Smooth muscle cell (in vitro differentiated cells): ENCODE results near the gene KRTAP20-1. TPM values are rescaled to one million over a fixed set of nuclear protein-coding genes. Genes with fewer than 3 reads are reported as not detected.

Experiments used
- DNase-seq: peaks from one replicate; lab custom pipeline; 2025; ENCODE audit not compliant: unreplicated experiment; lab: John Stamatoyannopoulos, UW
- H2AFZ ChIP-seq: fragments of 200-600 bp; sonication (generic); 2 replicates; pipeline ENCODE4 v1.6.0; 2016; ENCODE audit warnings: antibody characterized with exemption, low read depth, mild to moderate bottlenecking
- H3F3A ChIP-seq: fragments of 200-600 bp; sonication (generic); 2 replicates; pipeline ENCODE4 v1.6.0; 2017; ENCODE audit warnings: antibody characterized with exemption, low read depth
- H3K27ac ChIP-seq: fragments of 200-600 bp; sonication (generic); 2 replicates; pipeline ENCODE4 v1.5.1; 2016; ENCODE audit warnings: low read depth, mild to moderate bottlenecking
- H3K27me3 ChIP-seq: fragments of 200-600 bp; sonication (generic); 2 replicates; pipeline ENCODE4 v1.6.1; 2016; ENCODE audit warnings: low read depth, mild to moderate bottlenecking
- H3K36me3 ChIP-seq: fragments of 200-600 bp; sonication (generic); 2 replicates; pipeline ENCODE4 v1.5.1; 2016; ENCODE audit warnings: low read depth
- H3K4me1 ChIP-seq: fragments of 200-600 bp; sonication (generic); 2 replicates; pipeline ENCODE4 v1.5.1; 2016; ENCODE audit warnings: low read depth
- H3K4me2 ChIP-seq: fragments of 200-600 bp; sonication (generic); 2 replicates; pipeline ENCODE4 v1.6.0; 2016; ENCODE audit warnings: mild to moderate bottlenecking
- H3K4me3 ChIP-seq: fragments of 200-600 bp; sonication (generic); 2 replicates; pipeline ENCODE4 v1.5.1; 2016; ENCODE audit warnings: mild to moderate bottlenecking
- H3K79me2 ChIP-seq: fragments of 200-600 bp; sonication (generic); 2 replicates; pipeline ENCODE4 v1.6.0; 2016; ENCODE audit warnings: low read depth, mild to moderate bottlenecking
- H3K9ac ChIP-seq: fragments of 200-600 bp; sonication (generic); 2 replicates; pipeline ENCODE4 v1.6.0; 2016; ENCODE audit warnings: low read depth
- H3K9me3 ChIP-seq: fragments of 200-600 bp; sonication (generic); replicated peaks from 2 replicates; pipeline ENCODE4 v1.5.1; 2016; ENCODE audit warnings: low read depth
- H4K20me1 ChIP-seq: fragments of 200-600 bp; sonication (generic); 2 replicates; pipeline ENCODE4 v1.6.0; 2016; ENCODE audit warnings: low read depth
- CTCF ChIP-seq: fragments of 200-600 bp; sonication (generic); IDR thresholded peaks from 2 replicates; pipeline ENCODE4 v1.5.1; 2017; ENCODE audit warnings: borderline replicate concordance, mild to moderate bottlenecking, antibody characterized with exemption; ENCODE audit not compliant: insufficient read depth, poor library complexity, severe bottlenecking
- WGBS: methylation state at CpG from one replicate; pipeline ENCODE4 v1.1.7; 2016; ENCODE audit warnings: low lambda C conversion rate; 5-methylcytosine and 5-hydroxymethylcytosine counted together
- polyA plus RNA-seq: library from polyadenylated mRNA; unstranded; fragments of >200 nt; fragmentation: Nextera tagmentation; extraction: Ambion mirVana; gene quantifications from 2 replicates; pipeline ENCODE4 v1.2.1, GENCODE V29; 2016
- total RNA-seq: library from RNA; depleted of rRNA; stranded (reverse); fragments of >200 nt; gene quantifications from 2 replicates; pipeline ENCODE4 v1.2.3, GENCODE V29; 2014

KRTAP20-1 gene
- total RNA-seq (not detected in 2 replicates), polyA plus RNA-seq (not detected in 2 replicates)

GRCh38 chr21:30616125-30616524 is at the start of gene KRTAP20-1:
KRTAP20-1 (plus strand) TSS chr21:30616425; CDS start chr21:30616455, 30 bp downstream.
- Histone ChIP-seq H3K36me3 (no peaks in the 10 kb centered on the region), H3K9ac (no peak within 1 kb of the TSS), H3K4me2 (no peak within 1 kb of the TSS), H3K27me3 (no peaks in the 10 kb centered on the region), H2AFZ (no peak within 1 kb of the TSS), H3K27ac (no peak within 1 kb of the TSS), H3K4me3 (no peak within 1 kb of the TSS), H3K4me1 (no peaks in the 10 kb centered on the region), H3K9me3 (no peaks in the 10 kb centered on the region), H4K20me1 (no peaks in the 10 kb centered on the region), H3K79me2 (no peaks in the 10 kb centered on the region), H3F3A (no peaks in the 10 kb centered on the region)
- 93% methylated on average over 2 of the region's 2 CpGs for WGBS
- TF ChIP-seq CTCF = no peak
- no peak for DNase-seq

- H3K4me1 ChIP-seq = no peaks in the 10 kb centered on the region
- H3K27ac ChIP-seq = no peak overlapping the region
- no peaks in the 10 kb centered on the region for H3K27me3 ChIP-seq
- TF ChIP-seq CTCF = no peak
- no peak overlapping the region for H3K9ac ChIP-seq
- no peaks in the 10 kb centered on the region for H3K79me2 ChIP-seq
- no peaks in the 10 kb centered on the region for H4K20me1 ChIP-seq
- H3K36me3 ChIP-seq = no peaks in the 10 kb centered on the region
- no peak overlapping the region for H3K4me2 ChIP-seq
- H3K9me3 ChIP-seq = no peaks in the 10 kb centered on the region
- no peak overlapping the region for H2AFZ ChIP-seq
- H3K4me3 ChIP-seq = no peak overlapping the region
- DNase-seq = no peak
- no peaks in the 10 kb centered on the region for H3F3A ChIP-seq
Observed at GRCh38 chr21:30567617-30568016, 48.6 kb upstream of the KRTAP20-1 start.

GRCh38 chr21:30577766-30578165 is 38.5 kb upstream of the KRTAP20-1 start:
- Histone ChIP-seq H3K4me3 (no peak overlapping the region), H3K27me3 (no peaks in the 10 kb centered on the region), H3K27ac (no peak overlapping the region), H3K4me1 (no peaks in the 10 kb centered on the region), H3F3A (no peaks in the 10 kb centered on the region), H3K36me3 (no peaks in the 10 kb centered on the region), H3K79me2 (no peaks in the 10 kb centered on the region), H2AFZ (no peak overlapping the region), H3K9me3 (no peaks in the 10 kb centered on the region), H3K4me2 (no peak overlapping the region), H3K9ac (no peak overlapping the region), H4K20me1 (no peaks in the 10 kb centered on the region)
- no peak for TF ChIP-seq CTCF
- no peak for DNase-seq

GRCh38 chr21:30579346-30579745 is 36.9 kb upstream of the KRTAP20-1 start:
- no peaks in the 10 kb centered on the region for H3K79me2 ChIP-seq

More at GRCh38 chr21:30579346-30579745, 36.9 kb upstream of the KRTAP20-1 start:
- Histone ChIP-seq H2AFZ (no peak overlapping the region), H3K4me1 (no peaks in the 10 kb centered on the region), H4K20me1 (no peaks in the 10 kb centered on the region), H3K9me3 (no peaks in the 10 kb centered on the region), H3F3A (no peaks in the 10 kb centered on the region), H3K36me3 (no peaks in the 10 kb centered on the region), H3K27ac (no peak overlapping the region), H3K4me2 (no peak overlapping the region), H3K4me3 (no peak overlapping the region), H3K27me3 (no peaks in the 10 kb centered on the region), H3K9ac (no peak overlapping the region)
- no peak for DNase-seq
- WGBS = 60% methylated on average over 1 of the region's 1 CpG
- TF ChIP-seq CTCF = no peak
